Measurements from ENCODE around the gene HIF1AN. TPM values are rescaled to one million over a fixed set of nuclear protein-coding genes. Genes with fewer than 3 reads are reported as not detected.

Gene HIF1AN
- total RNA-seq, 1 donor from 2014 or later = 49.6 TPM

DNA sequence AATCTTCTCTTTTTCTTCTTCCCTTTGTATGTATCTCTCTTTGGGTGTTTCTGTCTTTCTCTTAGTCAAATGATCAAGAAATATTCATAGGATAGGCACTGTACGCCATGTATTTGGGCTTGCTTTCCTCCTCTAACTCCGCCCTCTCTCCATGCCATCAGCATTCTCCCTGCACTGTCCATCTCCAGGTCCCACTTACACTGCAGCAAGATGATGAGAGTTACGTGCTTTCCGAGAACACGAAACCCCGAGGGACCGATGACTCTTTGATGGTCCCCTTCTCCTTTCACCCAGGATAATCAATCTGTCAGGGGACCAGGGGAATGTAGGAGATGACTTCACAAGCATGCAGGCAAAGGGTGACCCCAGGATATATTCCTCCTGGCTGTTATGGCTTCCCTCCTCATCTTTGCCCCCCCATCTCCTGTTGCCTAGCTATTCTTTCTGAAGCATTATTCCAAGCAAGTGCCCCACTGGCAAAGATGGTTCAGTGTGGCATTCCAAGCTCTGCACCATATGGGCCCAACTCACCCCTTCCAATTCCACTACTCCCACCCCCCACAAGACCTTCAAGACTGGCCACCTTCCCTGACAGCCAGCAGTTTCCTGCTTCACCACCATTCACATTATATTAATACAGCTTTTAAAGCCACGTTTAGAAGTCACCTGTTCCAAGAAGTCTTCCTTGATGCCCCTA, 40.0 kb downstream of the HIF1AN start:
- DNase-seq = no peak
- H3K27ac Mint-ChIP-seq (ENCODE audit: unreplicated experiment) = no peak overlapping the region
- no peaks in the 10 kb centered on the region for H3K4me1 Mint-ChIP-seq (ENCODE audit: low read depth, unreplicated experiment)
- H3K9me3 Mint-ChIP-seq (ENCODE audit: unreplicated experiment) = no peaks in the 10 kb centered on the region
- H3K4me3 Mint-ChIP-seq (ENCODE audit: unreplicated experiment) = no peak overlapping the region
- peaks cover 6% of the 10 kb centered on the region for H3K27me3 Mint-ChIP-seq (ENCODE audit: unreplicated experiment)
- no peaks in the 10 kb centered on the region for H3K36me3 Mint-ChIP-seq (ENCODE audit: unreplicated experiment)
- TF ChIP-seq, protein P1, sequence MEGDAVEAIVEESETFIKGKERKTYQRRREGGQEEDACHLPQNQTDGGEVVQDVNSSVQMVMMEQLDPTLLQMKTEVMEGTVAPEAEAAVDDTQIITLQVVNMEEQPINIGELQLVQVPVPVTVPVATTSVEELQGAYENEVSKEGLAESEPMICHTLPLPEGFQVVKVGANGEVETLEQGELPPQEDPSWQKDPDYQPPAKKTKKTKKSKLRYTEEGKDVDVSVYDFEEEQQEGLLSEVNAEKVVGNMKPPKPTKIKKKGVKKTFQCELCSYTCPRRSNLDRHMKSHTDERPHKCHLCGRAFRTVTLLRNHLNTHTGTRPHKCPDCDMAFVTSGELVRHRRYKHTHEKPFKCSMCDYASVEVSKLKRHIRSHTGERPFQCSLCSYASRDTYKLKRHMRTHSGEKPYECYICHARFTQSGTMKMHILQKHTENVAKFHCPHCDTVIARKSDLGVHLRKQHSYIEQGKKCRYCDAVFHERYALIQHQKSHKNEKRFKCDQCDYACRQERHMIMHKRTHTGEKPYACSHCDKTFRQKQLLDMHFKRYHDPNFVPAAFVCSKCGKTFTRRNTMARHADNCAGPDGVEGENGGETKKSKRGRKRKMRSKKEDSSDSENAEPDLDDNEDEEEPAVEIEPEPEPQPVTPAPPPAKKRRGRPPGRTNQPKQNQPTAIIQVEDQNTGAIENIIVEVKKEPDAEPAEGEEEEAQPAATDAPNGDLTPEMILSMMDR (IDR thresholded peaks at IDR 0.05; ENCODE audit: partially characterized antibody, unreplicated experiment) = no peak

DNA sequence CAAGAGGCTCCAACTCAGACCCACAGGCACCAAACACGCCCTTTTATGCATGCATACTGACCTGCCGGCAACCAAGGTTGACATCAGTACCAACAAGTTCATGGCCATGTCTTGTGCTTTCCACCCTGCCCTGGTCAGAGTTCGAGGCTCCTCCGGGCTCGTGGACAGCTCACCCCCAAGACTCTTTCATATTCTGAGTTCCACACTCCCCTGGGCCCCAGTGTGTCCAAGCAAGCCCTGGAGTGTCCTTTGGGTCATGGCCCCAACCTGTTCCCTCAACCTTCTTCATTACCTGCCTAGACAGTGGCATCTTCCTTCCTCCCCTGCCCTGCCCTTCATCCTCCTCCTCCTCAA, 40.5 kb downstream of the HIF1AN start:
- TF ChIP-seq, protein P1 (IDR thresholded peaks at IDR 0.05; ENCODE audit: partially characterized antibody, unreplicated experiment) = no peak
- no peaks in the 10 kb centered on the region for H3K36me3 Mint-ChIP-seq (ENCODE audit: unreplicated experiment)
- no peak overlapping the region for H3K27ac Mint-ChIP-seq (ENCODE audit: unreplicated experiment)
- peaks cover 6% of the 10 kb centered on the region for H3K27me3 Mint-ChIP-seq (ENCODE audit: unreplicated experiment)
- no peaks in the 10 kb centered on the region for H3K4me1 Mint-ChIP-seq (ENCODE audit: low read depth, unreplicated experiment)
- DNase-seq = no peak
- no peaks in the 10 kb centered on the region for H3K9me3 Mint-ChIP-seq (ENCODE audit: unreplicated experiment)
- H3K4me3 Mint-ChIP-seq (ENCODE audit: unreplicated experiment) = no peak overlapping the region

DNA sequence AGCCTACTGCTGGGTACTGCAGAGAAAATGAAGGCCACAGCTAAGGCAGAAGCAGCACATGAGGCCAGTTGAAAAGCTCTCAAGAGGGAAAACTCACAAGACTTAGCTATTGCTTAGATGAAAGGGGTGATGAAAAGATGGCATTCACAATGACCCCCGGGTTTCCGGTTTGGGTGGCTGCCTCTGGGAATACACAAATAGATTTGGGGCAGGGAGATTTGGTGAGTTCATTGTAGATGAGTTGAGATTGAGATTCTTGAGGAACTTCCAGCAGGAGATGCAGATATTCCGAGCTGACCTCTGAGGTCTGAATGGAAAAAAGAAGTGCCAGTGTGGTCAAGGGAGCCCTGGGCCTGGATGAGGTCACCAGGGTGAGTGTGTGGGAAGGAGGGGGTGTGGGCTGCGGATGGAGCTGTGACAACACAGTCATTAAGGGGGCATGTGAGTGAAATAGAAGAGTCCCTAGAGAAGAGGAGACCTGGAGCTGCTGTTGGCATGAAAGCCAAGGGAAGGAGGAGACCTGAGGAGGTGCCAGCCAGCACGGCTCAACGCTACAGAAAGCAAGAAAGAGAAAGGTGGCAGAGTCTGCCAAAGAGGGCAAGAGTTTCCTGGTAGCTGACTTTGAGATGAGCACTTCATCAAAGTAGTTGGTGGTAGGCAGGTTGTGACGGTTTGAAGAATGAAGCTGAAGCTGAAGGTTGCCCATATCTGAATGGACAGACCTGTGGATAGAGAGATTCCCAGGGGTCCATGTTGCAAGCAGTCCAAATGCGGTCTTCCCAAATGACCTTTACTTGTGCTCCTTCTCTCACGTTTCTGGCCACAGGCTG, 43.7 kb downstream of the HIF1AN start:
- no peak for DNase-seq
- H3K4me3 Mint-ChIP-seq (ENCODE audit: unreplicated experiment) = no peak overlapping the region
- H3K36me3 Mint-ChIP-seq (ENCODE audit: unreplicated experiment) = no peaks in the 10 kb centered on the region
- no peaks in the 10 kb centered on the region for H3K9me3 Mint-ChIP-seq (ENCODE audit: unreplicated experiment)
- H3K27me3 Mint-ChIP-seq (ENCODE audit: unreplicated experiment) = peaks cover 4% of the 10 kb centered on the region
- H3K4me1 Mint-ChIP-seq (ENCODE audit: low read depth, unreplicated experiment) = no peaks in the 10 kb centered on the region
- H3K27ac Mint-ChIP-seq (ENCODE audit: unreplicated experiment) = no peak overlapping the region
- TF ChIP-seq, protein P1 (IDR thresholded peaks at IDR 0.05; ENCODE audit: partially characterized antibody, unreplicated experiment) = no peak

DNA sequence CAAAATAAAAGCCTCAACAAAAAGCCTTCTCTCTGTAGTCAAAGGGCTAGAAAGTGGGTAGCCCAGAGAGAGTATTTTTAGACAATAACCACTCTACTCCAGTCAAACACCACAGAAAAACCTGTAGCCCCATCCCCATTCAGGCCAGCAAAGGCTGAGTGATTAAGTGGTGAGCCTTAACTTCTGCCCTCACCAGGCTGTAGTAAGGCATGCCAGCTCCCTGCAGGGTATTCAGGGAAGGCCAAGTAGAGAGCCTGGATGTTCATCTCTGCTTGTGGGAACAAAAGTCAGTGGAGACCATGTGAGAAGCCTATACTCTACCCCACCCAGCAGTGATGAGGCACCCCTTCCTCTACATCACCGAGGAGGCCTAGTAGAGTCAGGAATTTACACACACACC, 51.2 kb downstream of the HIF1AN start:
- Mint-ChIP-seq H3K4me3 (ENCODE audit: unreplicated experiment) (no peak overlapping the region), H3K9me3 (ENCODE audit: unreplicated experiment) (no peaks in the 10 kb centered on the region), H3K27me3 (ENCODE audit: unreplicated experiment) (peaks cover 4% of the 10 kb centered on the region), H3K36me3 (ENCODE audit: unreplicated experiment) (peaks cover 3% of the 10 kb centered on the region), H3K4me1 (ENCODE audit: low read depth, unreplicated experiment) (no peaks in the 10 kb centered on the region), H3K27ac (ENCODE audit: unreplicated experiment) (no peak overlapping the region)
- DNase-seq = no peak
- TF ChIP-seq, protein P1 (IDR thresholded peaks at IDR 0.05; ENCODE audit: partially characterized antibody, unreplicated experiment) = no peak

DNA sequence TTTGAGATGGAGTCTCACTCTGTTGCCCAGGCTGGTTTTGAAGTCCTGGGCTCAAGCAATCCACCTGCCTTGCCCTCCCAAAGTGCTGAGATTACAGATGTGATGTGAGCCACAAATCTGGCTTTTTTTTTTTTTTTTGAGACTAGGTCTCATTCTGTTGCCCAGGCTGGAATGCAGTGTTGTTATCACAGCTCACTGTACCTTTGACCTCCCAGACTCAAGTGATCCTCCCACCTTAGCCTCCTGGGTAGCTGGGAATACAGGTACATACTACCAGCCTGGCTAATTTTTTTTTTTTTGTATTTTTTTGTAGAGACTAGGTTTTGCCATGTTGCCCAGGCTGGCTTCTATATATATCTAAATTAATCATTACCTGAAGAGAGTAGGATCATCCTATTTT, 62.4 kb downstream of the HIF1AN start:
- no peaks in the 10 kb centered on the region for H3K4me1 Mint-ChIP-seq (ENCODE audit: low read depth, unreplicated experiment)

More for the DNA sequence above, 62.4 kb downstream of the HIF1AN start:
- Mint-ChIP-seq H3K4me3 (ENCODE audit: unreplicated experiment) (no peak overlapping the region), H3K9me3 (ENCODE audit: unreplicated experiment) (peaks cover 2% of the 10 kb centered on the region), H3K36me3 (ENCODE audit: unreplicated experiment) (no peaks in the 10 kb centered on the region), H3K27me3 (ENCODE audit: unreplicated experiment) (no peaks in the 10 kb centered on the region), H3K27ac (ENCODE audit: unreplicated experiment) (no peak overlapping the region)
- TF ChIP-seq, protein P1 (IDR thresholded peaks at IDR 0.05; ENCODE audit: partially characterized antibody, unreplicated experiment) = no peak
- no peak for DNase-seq
